GM12878 (cell line): ENCODE data around the gene FGFR2. TPM values are rescaled to one million over a fixed set of nuclear protein-coding genes. Genes with fewer than 3 reads are reported as not detected.

Source experiments
- ATAC-seq: fragments of 200-7000 bp; cut with Tn5 transposase; 3 replicates; pipeline ENCODE4 v1.9.1; 2020; ENCODE audit warnings: mild to moderate bottlenecking, moderate library complexity
- BruUV-seq: library from RNA; stranded (reverse); fragments of 400-500 nt; replicated peaks from 2 replicates; lab custom pipeline; 2021; lab: Mats Ljungman, UMichigan
- CTCF ChIA-PET: fragments of 300-600 bp; sonication (Branson Sonifier 250); formaldehyde crosslinking; extraction: SDS; loops from one replicate; lab custom pipeline; 2021; ENCODE audit warnings: inconsistent platforms; lab: Yijun Ruan, JAX
- POLR2A ChIA-PET: fragments of 350-600 bp; formaldehyde crosslinking; extraction: SDS; loops from one replicate; lab custom pipeline; 2021; ENCODE audit warnings: inconsistent platforms; lab: Charles Lee
- RAD21 ChIA-PET: fragments of 300-600 bp; sonication (Branson Sonifier 250); formaldehyde crosslinking; loops from one replicate; lab custom pipeline; 2023; ENCODE audit warnings: antibody characterized with exemption; ENCODE audit not compliant: unreplicated experiment; lab: Charles Lee
- SMC1A ChIA-PET: fragments of 300-600 bp; sonication (Branson Sonifier 250); formaldehyde crosslinking; loops from one replicate; lab custom pipeline; 2023; ENCODE audit not compliant: unreplicated experiment, uncharacterized antibody; lab: Charles Lee
- DNase-seq: peaks from one replicate; pipeline ENCODE4 v3.0.0-alpha.2; 2011; ENCODE audit warnings: low read depth, low spot score
- FAIRE-seq: peaks from 3 replicates; lab custom pipeline; 2011; peaks lifted over from hg19 to GRCh38; lab: Jason Lieb, UNC
- H2AFZ ChIP-seq: 2 replicates; pipeline ENCODE4 v1.6.0; 2011; ENCODE audit warnings: low read depth, low read length, control low read depth; ENCODE audit not compliant: control insufficient read depth
- H3K27ac ChIP-seq: 2 replicates; pipeline ENCODE4 v1.5.1; 2011; ENCODE audit warnings: control low read depth; ENCODE audit not compliant: control insufficient read depth, insufficient read depth
- H3K27me3 ChIP-seq, 2 experiments: replicated peaks in 1 of 2; 2 replicates each; pipeline versions ENCODE4 v1.6.0 to v1.6.1; 2011; ENCODE audit warnings: low read length in 1 of 2; ENCODE audit not compliant: control insufficient read depth in 2 of 2, insufficient read depth in 2 of 2
- H3K36me3 ChIP-seq, 2 experiments: 2 replicates each; pipeline ENCODE4 v1.5.1; 2011; ENCODE audit warnings: low read length in 1 of 2; ENCODE audit not compliant: control insufficient read depth in 2 of 2, insufficient read depth in 2 of 2
- H3K4me1 ChIP-seq: 2 replicates; pipeline ENCODE4 v1.6.1; 2011; ENCODE audit warnings: mild to moderate bottlenecking, low read length, moderate library complexity, mixed read lengths; ENCODE audit not compliant: control insufficient read depth, insufficient read depth
- H3K4me2 ChIP-seq: 2 replicates; pipeline ENCODE4 v1.6.0; 2011; ENCODE audit warnings: control low read depth; ENCODE audit not compliant: control insufficient read depth, insufficient read depth
- H3K4me3 ChIP-seq: fragments of 200-600 bp; sonication (generic); 2 replicates; pipeline ENCODE4 v1.5.1; 2016
- H3K79me2 ChIP-seq: 2 replicates; pipeline ENCODE4 v1.6.0; 2011; ENCODE audit warnings: low read length; ENCODE audit not compliant: control insufficient read depth, insufficient read depth
- H3K9ac ChIP-seq: 2 replicates; pipeline ENCODE4 v1.8.0; 2011; ENCODE audit warnings: low read length, control low read depth, mixed read lengths; ENCODE audit not compliant: control insufficient read depth, insufficient read depth
- H3K9me3 ChIP-seq: replicated peaks from 3 replicates; pipeline ENCODE4 v1.5.1; 2011; ENCODE audit warnings: mild to moderate bottlenecking, low read length; ENCODE audit not compliant: control insufficient read depth, insufficient read depth
- H4K20me1 ChIP-seq: 2 replicates; pipeline ENCODE4 v1.6.0; 2011; ENCODE audit not compliant: control insufficient read depth, insufficient read depth
- CEBPB ChIP-seq, 2 experiments: fragments of 150-350 bp in 1 of 2; IDR thresholded peaks; 2 replicates each; pipeline ENCODE4 v1.6.1; 2012 to 2014; ENCODE audit warnings: low read depth in 2 of 2, low read length in 2 of 2, borderline replicate concordance in 1 of 2, inconsistent platforms in 1 of 2
- RELA ChIP-seq: fragments of 450-650 bp; IDR thresholded peaks from 2 replicates; pipeline ENCODE4 v1.8.0; 2014; ENCODE audit warnings: borderline replicate concordance; ENCODE audit not compliant: partially characterized antibody
- ZBED1 ChIP-seq: IDR thresholded peaks from 2 replicates; pipeline ENCODE4 v1.6.1; 2016; ENCODE audit warnings: borderline replicate concordance
- WGBS: methylation state at CpG from one replicate; pipeline ENCODE4 v1.1.6; 2016; ENCODE audit warnings: low lambda C conversion rate; ENCODE audit not compliant: insufficient replicate concordance, insufficient coverage; ENCODE audit errors: missing lambda C conversion rate; 5-methylcytosine and 5-hydroxymethylcytosine counted together
- in situ Hi-C: fragments of 300-500 bp; cut with MboI; formaldehyde crosslinking; loops from 9 replicates; pipeline ENCODE4 v1.14.3; 2018; ENCODE audit warnings: mixed read lengths
- intact Hi-C: fragments of 100-400 bp; cut with micrococcal nuclease; formaldehyde crosslinking; loops from one replicate; pipeline ENCODE4 v1.14.2; 2022; ENCODE audit not compliant: unreplicated experiment
- polyA plus RNA-seq, 11 experiments: library from polyadenylated mRNA; depleted of rRNA in 4 of 11; unstranded in 6 of 11; stranded (reverse) in 5 of 11; fragments of >200 nt; fragmentation: Nextera tagmentation in 4 of 11; fragmentation: Illumina TruSeq in 1 of 11; extraction: Ambion mirVana in 4 of 11; extraction: Trizol in 1 of 11; gene quantifications; 1 replicate in 1 of 11; 2 replicates in 10 of 11; pipeline versions ENCODE4 v1.2.1 to v1.2.3, GENCODE V29; 2011 to 2016; ENCODE audit warnings: inconsistent platforms in 2 of 11, missing spikeins in 2 of 11, low read depth in 1 of 11
- total RNA-seq, 4 experiments: library from RNA; depleted of rRNA in 3 of 4; stranded (reverse); fragments of >200 nt in 3 of 4; fragmentation: Illumina TruSeq in 1 of 4; extraction: Trizol in 1 of 4; gene quantifications; 2 replicates each; pipeline versions ENCODE4 v1.2.1 to v1.2.3, GENCODE V29; 2013 to 2021
- TF ChIP-seq, protein P1 (sequence below): fragments of 150-350 bp; IDR thresholded peaks from 2 replicates; pipeline ENCODE4 v1.6.1; 2016; ENCODE audit warnings: low read depth, low read length
- TF ChIP-seq, protein P2 (sequence below): fragments of 450-650 bp; IDR thresholded peaks from 2 replicates; pipeline ENCODE4 v1.6.1; 2014; ENCODE audit warnings: mild to moderate bottlenecking
- TF ChIP-seq, protein P3 (sequence below): IDR thresholded peaks from 2 replicates; pipeline ENCODE4 v1.6.1; 2012; ENCODE audit warnings: improper control_type of control experiment, low read depth, low read length; ENCODE audit not compliant: insufficient replicate concordance

The FGFR2 gene
- total and polyA plus RNA-seq, 10 of the 15 experiments (the other 5 are each of a cell fraction or from before 2014, with no cell fraction given): 0.04 to 0.15 TPM; not detected in 8

DNA sequence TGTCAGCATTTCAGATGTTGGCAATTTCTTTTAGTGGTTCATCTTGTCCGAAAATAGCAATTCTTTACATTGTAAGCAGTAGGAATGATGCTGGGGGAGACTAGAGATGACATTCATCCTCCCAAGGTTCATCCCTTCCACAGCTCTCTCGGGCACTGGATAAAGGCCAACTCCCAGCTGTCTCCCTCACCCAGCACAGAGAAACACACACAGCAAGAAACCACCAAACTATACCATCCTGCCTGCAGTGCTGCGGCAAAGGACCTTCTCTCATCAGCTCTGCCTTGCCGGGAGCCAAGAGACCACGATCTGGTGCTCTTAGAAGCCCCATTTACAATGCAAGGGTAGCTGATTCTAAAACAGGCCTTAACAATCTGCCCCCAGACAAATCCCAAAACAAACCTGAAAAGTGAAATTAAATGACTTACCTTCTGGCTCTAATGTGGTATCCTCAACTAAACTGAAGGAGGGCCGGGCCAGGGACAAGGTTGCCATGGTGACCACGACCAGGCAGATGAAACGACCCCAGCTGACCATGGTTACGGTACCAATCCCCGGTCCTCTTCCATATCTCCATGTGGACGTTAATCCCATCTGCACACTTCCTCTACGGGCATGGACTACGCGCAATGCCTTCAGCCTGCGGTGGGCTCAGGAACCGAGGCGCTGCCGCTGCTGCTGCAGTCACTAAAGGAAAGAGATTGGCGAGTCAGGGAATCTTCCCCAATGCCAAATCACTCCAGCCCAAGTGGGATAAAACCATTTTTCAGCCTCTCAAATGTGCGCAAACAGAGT lies 4.8 kb downstream of the FGFR2 start:
- 55% methylated on average over 20 of the region's 20 CpGs for WGBS
- intact Hi-C loops: no loop called here
- no peak for DNase-seq
- ChIA-PET CTCF (no interaction called here), POLR2A (no interaction called here), RAD21 (no interaction called here), SMC1A (no interaction called here)
- H3K4me1 ChIP-seq: no peaks in the 10 kb centered on the region
- no peaks in the 10 kb centered on the region for H3K36me3 ChIP-seq
- H3K79me2 ChIP-seq: no peaks in the 10 kb centered on the region
- no TSS peak for BruUV-seq
- H3K4me3 ChIP-seq: no peak overlapping the region
- no peak for TF ChIP-seq RELA
- TF ChIP-seq ZBED1: no peak
- TF ChIP-seq, protein P1, sequence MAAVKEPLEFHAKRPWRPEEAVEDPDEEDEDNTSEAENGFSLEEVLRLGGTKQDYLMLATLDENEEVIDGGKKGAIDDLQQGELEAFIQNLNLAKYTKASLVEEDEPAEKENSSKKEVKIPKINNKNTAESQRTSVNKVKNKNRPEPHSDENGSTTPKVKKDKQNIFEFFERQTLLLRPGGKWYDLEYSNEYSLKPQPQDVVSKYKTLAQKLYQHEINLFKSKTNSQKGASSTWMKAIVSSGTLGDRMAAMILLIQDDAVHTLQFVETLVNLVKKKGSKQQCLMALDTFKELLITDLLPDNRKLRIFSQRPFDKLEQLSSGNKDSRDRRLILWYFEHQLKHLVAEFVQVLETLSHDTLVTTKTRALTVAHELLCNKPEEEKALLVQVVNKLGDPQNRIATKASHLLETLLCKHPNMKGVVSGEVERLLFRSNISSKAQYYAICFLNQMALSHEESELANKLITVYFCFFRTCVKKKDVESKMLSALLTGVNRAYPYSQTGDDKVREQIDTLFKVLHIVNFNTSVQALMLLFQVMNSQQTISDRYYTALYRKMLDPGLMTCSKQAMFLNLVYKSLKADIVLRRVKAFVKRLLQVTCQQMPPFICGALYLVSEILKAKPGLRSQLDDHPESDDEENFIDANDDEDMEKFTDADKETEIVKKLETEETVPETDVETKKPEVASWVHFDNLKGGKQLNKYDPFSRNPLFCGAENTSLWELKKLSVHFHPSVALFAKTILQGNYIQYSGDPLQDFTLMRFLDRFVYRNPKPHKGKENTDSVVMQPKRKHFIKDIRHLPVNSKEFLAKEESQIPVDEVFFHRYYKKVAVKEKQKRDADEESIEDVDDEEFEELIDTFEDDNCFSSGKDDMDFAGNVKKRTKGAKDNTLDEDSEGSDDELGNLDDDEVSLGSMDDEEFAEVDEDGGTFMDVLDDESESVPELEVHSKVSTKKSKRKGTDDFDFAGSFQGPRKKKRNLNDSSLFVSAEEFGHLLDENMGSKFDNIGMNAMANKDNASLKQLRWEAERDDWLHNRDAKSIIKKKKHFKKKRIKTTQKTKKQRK: no peak
- TF ChIP-seq, protein P2, sequence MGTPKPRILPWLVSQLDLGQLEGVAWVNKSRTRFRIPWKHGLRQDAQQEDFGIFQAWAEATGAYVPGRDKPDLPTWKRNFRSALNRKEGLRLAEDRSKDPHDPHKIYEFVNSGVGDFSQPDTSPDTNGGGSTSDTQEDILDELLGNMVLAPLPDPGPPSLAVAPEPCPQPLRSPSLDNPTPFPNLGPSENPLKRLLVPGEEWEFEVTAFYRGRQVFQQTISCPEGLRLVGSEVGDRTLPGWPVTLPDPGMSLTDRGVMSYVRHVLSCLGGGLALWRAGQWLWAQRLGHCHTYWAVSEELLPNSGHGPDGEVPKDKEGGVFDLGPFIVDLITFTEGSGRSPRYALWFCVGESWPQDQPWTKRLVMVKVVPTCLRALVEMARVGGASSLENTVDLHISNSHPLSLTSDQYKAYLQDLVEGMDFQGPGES: no peak
- TF ChIP-seq, protein P3, sequence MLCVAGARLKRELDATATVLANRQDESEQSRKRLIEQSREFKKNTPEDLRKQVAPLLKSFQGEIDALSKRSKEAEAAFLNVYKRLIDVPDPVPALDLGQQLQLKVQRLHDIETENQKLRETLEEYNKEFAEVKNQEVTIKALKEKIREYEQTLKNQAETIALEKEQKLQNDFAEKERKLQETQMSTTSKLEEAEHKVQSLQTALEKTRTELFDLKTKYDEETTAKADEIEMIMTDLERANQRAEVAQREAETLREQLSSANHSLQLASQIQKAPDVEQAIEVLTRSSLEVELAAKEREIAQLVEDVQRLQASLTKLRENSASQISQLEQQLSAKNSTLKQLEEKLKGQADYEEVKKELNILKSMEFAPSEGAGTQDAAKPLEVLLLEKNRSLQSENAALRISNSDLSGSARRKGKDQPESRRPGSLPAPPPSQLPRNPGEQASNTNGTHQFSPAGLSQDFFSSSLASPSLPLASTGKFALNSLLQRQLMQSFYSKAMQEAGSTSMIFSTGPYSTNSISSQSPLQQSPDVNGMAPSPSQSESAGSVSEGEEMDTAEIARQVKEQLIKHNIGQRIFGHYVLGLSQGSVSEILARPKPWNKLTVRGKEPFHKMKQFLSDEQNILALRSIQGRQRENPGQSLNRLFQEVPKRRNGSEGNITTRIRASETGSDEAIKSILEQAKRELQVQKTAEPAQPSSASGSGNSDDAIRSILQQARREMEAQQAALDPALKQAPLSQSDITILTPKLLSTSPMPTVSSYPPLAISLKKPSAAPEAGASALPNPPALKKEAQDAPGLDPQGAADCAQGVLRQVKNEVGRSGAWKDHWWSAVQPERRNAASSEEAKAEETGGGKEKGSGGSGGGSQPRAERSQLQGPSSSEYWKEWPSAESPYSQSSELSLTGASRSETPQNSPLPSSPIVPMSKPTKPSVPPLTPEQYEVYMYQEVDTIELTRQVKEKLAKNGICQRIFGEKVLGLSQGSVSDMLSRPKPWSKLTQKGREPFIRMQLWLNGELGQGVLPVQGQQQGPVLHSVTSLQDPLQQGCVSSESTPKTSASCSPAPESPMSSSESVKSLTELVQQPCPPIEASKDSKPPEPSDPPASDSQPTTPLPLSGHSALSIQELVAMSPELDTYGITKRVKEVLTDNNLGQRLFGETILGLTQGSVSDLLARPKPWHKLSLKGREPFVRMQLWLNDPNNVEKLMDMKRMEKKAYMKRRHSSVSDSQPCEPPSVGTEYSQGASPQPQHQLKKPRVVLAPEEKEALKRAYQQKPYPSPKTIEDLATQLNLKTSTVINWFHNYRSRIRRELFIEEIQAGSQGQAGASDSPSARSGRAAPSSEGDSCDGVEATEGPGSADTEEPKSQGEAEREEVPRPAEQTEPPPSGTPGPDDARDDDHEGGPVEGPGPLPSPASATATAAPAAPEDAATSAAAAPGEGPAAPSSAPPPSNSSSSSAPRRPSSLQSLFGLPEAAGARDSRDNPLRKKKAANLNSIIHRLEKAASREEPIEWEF: no peak
- no peak for TF ChIP-seq CEBPB (IDR thresholded peaks at IDR 0.05; ENCODE audit: borderline replicate concordance in 1 of 2, low read depth in 2 of 2, low read length in 2 of 2)
- no peak overlapping the region for H3K9ac ChIP-seq
- H3K27ac ChIP-seq: no peak overlapping the region
- no peak overlapping the region for H3K4me2 ChIP-seq
- no peaks in the 10 kb centered on the region for H4K20me1 ChIP-seq
- no peaks in the 10 kb centered on the region for H3K9me3 ChIP-seq
- no peak for ATAC-seq
- peaks cover 7 to 8% of the 10 kb centered on the region in 2 experiments; a peak in 3 of 4 replicates for H3K27me3 ChIP-seq
- no peak overlapping the region for H2AFZ ChIP-seq
- FAIRE-seq: no peak
- in situ Hi-C loops: no loop called here
